GM10847 (cell line): Measurements from ENCODE around the gene GLS.

Experiments used
- POLR2A ChIP-seq: IDR thresholded peaks from 2 replicates; pipeline ENCODE4 v1.6.1; 2011; ENCODE audit not compliant: insufficient read length; ENCODE audit errors: extremely low read depth

GLS gene

DNA sequence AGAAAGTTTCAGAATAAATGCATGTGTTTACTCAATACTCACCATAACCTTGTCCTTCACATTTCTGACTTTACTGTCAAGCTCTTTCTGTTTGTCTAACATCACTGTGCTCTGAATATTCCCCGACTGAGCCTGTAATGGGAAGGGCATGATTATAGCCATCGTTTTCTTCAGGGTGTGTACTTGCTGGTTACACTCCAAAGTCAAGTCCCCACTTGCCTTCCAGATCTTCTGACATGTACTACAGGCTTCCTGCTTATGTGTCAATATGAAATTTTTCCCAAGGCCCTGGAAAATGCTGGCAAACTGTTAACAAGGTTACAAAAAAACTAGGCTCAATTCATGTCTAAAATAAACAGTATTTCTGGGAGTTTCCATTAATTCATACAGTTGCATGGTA, 120.4 kb downstream of the GLS start:
- TF ChIP-seq POLR2A: no peak

DNA sequence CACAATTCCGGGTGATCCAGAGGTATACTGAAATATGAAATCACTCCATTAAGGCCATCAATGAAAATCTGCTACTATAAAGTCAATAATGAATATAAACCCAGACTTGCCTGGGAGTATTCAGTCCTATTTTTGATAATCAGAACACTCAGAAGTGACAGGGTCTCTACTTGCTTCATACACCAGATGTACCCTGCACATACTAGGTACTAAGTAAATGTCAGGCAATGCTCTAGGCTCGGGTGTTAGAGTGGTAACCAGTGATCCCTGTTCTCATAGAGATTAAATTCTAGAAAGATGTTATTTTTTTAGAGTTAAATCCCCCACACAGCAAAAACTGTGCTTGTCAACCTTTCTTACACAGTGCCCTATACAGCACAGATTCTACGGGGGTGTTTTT, 121.0 kb downstream of the GLS start:
- TF ChIP-seq POLR2A: no peak

DNA sequence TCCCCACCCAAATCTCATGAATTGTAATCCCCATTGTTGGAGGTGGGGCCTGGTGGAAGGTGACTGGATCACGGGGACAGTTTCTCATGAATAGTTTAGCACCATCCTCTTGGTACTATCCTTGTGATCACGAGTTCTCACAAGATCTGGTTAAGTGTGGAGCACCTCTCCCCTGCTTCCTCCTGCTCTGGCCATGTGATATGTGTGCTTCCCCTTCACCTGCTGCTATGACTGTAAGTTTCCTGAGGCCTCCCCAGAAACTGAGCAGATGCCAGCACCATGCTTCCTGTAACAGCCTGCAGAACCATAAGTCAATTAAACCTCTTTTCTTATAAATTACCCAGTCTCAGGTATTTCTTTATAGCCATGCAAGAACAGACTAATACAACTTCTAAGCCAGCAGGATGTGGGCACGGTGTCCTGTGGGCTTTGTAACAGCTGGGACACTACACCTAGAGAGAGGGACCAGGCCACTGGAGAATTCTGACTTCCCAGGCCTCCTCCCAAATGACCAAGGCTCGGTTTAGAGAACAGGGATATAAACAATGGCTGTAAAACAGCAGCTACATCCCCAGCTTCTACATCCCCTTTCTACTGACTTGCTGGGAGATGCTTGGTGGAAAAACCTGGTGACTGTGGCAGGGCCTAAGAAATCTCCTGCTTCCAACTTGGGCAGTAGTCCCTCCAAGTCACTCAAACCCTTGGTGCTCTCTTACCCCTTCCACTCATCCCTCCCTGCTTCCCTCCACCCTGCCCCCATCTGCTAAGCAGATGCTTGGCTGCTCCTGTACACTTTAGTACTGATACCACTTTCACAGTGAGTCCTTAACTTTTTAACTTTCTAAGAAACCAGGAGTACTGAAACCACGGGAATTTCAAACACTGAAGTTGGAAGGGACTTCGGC, 123.0 kb downstream of the GLS start:
- no peak for TF ChIP-seq POLR2A

DNA sequence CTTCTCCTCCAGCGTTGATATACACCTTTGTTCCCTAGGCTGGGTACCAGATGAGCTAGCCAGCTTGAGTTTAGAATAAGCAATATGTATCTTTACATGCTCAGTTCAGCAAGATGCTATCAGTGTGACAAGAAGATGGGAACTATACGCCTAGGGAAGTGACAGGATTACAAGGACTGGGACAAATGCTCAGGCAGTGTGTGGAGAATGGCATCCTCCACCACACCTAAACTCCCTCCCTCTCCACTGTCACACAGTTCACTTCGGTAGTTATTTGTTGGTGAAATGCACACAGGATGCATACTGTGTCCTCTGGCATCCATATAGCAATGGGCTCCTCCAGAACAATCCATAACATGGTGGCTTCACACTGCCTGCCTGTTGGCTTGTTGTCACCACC, 125.7 kb downstream of the GLS start:
- TF ChIP-seq POLR2A: no peak

DNA sequence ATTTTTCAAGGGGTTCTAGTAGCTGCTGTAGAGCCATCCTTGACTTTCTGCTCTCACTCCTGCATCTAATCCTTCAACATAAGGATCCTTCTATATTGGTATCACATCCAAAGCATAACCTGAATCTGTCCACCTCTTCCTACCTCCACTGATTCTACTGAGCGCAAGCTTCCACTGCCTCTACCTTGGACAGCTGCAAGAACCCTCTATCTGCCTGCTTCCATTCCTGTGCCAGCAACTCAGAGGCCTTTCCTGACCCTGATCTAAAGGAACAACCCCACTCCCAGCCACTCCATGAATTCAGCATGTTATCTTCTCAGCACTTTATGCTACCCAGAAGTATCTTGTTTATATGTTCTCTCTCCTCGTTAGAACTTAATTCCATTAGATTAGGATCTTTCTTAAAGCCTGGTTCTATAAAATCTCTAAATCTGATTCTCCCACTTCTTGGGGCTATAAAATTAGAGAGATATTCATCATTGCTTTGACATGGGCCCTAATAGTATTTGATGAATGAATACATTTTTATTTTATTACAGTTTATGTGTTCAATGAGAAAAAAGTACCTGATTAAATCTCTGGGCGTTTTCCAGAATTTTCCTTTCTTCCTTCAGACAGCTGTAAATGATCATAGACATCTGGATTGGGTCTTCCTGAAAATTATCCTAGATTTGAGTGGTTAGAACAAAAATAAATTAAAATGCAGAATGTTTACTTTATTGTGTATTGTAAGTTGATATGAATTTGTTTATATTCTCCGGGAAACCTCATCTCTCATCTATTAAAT, 126.6 kb downstream of the GLS start:
- TF ChIP-seq POLR2A: no peak

DNA sequence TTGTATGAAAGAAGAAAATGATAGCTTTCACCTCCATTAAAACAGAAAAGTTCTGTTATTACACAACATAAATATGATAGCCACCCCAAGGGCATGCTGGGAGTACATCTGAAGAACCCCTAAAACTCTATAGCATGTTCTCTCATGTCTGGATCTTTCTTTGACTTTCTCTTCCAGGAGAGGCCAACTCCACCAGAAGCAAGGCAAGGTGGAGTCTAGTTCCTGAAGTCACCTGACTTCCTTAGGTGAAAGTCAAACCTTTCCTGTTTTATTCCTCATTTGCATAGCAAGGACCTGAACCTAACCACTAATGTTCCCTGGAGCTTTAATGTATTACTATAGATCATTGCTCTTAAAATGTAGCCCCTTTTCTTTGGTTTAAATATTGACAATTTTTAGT, 127.7 kb downstream of the GLS start:
- TF ChIP-seq POLR2A: no peak

DNA sequence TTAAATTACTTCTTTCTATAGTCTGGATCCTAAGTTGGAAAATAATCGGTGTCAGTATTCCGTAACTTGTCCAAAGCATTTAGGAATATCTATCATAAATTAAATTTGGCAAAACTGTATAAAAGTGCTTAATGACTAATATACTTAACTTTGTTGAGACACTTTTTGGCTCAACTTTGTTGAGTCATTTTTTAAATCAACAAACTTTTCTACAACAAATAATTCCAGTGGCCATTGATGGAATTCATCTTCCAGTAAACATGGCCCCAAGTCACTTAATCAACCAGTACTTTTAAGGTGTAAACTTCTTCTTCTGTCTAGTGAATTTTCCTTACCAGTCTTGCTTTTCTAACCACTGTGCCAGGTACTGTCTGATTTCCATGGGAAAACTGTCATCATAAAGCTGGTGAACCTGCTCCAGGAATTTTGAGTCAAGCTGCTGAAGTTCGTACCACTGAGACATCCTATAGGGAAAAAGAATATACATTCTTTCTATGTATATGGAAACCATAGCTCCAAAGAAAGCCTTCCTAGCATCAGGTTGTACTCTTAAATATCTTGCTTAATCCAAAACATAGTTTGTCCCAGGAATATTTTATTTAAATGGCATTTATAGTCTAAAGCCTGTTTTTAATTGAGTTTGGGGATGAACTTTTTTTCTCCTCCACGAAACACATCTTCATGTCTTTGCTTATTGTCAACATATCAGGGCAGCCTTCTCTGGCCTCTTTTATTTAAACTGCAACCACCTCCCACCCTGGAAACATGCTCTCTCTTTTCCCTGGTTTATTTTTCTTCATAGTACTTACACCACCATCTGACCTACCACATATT, 129.1 kb downstream of the GLS start:
- no peak for TF ChIP-seq POLR2A

DNA sequence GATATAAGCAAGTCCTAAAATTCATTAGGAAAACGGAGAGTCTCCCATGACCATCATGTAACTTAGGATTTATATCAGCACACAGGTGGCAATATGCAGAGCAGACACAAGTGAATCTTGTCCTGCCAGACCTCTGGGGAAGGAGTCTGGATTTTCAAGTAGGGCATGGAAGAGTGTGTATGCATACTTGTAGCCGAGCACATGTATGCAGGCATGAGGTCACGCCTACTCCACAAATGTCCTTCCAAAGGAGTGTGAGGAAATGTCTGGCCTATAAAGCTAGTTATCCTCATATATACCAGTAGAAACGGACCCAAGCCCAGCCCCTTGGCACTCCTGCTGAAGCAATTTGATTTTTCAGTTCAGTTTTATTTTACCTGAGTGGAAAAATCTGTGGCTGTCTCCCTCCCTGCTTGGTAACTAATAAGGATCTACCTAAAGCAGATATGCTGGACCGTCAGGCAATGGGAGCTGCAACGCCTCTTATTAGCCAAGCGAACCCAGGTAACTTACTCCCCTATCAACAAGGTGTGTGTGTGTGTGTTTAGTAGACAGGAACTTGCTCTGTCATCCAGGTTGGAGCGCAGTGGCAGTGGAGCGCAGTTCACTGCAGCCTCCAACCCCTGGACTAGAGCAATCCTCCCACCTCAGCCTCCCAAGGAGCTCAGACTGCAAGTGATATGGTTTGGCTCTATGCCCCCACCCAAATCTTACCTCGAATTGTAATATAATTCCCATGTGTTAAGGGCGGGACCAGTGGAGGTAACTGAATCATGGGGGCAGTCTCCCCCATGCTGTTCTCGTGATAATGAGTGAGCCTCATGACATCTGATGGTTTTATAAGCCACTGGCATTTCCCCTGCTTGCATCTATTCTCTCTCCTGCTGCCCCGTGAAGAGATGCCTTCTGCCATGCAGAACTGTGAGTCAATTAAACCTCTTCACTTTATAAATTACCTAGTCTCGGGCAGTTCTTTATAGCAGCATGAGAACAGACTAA, 130.6 kb downstream of the GLS start:
- TF ChIP-seq POLR2A: peak; percentile 48

DNA sequence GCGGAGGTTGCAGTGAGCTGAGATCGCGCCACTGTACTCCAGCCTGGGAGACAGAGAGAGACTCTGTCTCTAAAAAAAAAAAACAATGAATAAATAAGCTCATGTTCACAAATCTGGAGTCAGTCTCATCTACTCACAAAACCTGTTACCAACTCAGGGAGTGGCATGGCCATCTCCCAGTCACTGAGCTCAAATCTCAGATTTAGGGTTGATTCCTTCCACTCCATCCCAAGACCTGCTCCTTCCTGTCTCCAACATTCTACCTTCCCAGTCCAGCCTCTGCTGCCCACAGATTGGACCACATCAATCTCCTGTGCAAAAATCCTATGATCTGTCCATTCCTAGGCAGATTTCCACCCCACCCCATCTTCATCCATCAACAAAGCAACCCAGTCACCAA, 131.7 kb downstream of the GLS start:
- TF ChIP-seq POLR2A: no peak

DNA sequence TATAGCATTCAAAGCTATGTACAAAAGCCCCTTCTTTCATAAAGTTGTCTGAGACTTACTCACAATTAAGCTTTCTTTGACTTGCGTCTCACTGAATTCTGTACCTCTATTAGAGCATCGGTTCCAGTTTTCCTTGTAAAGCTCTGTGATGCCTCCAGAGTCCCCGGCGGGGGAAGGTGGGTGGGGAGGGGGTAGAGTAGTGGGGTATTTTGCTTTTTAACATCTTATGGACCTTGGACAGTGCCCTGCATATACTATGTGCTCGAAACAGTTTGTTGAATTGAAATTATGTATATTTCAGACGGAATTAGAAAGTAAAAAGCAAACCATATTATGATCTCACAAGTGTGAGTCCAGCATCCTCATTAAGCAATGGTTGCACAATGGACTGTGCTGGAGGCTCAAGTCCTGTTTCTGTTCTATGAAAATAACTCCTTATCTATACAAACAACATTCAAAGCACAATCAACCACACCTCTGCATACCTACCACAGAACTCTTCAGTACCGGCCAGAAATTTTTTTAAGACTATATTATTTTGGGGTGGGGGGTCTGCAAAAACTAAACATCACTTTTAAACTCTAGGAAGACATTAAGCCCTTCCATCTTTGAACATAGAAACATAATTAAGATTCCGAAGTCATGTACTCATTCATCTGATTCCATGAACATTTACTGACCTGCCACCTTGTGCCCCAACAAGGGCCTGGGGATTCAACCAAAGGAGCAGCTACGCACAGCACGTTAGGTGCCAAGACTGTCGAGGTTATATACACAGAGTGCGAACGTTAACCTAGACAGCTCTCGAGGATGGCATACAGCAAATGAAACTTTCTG, 132.4 kb downstream of the GLS start:
- TF ChIP-seq POLR2A: no peak

DNA sequence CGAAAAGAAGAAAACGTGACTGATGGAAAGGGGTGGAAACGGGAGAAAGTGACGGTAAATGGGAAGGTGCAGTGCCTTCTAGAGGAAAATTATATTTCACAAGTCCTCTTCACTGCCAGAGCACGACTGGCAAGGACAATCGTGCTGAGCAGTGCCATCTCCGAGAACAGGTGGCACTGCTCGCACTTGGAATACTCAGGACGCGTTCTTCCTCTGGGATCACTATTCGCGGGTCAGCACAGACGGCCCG, 133.0 kb downstream of the GLS start:
- TF ChIP-seq POLR2A: no peak

DNA sequence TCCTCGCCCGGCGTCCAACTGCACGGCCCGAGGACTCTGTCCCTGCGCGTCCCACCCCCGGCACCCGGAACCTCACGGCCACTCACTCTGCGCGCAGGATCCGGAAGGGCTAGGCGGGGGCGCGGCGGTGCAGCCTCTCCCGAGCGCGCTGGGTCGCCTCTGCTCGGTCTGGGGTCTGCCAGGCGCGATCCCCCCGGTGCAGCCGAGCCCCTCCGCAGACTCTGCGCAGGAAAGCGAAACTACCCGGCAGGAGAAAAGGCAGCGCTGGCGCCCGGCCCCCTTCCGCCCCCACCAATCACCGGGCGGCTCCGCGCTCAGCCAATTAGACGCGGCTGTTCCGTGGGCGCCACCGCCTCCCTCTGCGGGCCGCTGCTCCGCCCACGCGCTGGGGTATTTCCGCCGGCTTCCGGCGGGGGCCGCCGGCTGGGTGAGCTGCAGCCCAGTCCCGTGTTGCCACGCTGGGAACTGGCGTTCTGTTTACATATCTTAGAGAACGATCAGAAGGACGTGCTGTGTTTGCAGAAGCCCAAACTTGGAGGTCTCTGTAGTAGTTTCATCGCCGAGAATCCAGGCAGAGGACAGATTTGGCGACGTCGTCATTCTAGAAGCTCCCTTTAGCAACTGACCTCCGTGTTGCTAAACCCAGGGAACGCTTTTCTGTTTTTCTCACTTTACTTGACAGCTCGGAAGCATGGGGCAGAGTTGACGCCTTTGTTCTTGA, 133.5 kb downstream of the GLS start, which contains the start of gene STAT1:
Gene STAT1, minus strand, starts transcription at position 240 of the 721 bp plus-strand sequence. CDS start 4,168 bp downstream, outside the sequence.
- TF ChIP-seq POLR2A: peak; percentile 100

DNA sequence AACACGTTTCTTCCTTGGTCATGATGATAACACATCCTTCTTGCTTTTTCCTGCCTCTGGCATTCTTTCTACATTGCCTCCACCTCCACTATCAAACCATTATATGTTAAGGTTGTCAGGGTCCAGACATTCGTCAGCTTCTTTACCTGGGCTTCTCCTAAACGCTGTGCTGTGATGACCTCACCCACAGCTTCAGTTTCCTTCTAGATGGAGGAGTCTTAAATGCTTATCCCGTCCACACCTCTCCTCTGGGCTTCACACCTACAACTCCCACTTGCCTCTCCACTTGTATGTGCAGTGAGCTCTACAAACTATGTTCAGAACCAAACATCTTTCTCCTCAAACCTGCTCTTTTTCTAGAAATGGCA, 134.0 kb downstream of the GLS start:
- TF ChIP-seq POLR2A: no peak
